Tibial nerve (tissue), 4 donors: Measurements from ENCODE around the gene FAM193A.

Experiments
- CTCF ChIP-seq, 5 experiments: fragments of 200-600 bp in 3 of 5; fragments of 450-650 bp in 2 of 5; sonication (generic) in 3 of 5; IDR thresholded peaks; one replicate each; pipeline ENCODE4 v1.5.1; 2016 to 2019; ENCODE audit warnings: antibody characterized with exemption in 5 of 5, mild to moderate bottlenecking in 3 of 5, moderate library complexity in 2 of 5
- EP300 ChIP-seq, 2 donors: sonication (generic); formaldehyde crosslinking; IDR thresholded peaks; one replicate each; pipeline ENCODE4 v1.6.1; 2017; ENCODE audit warnings: antibody characterized with exemption in 2 of 2, mild to moderate bottlenecking in 1 of 2
- POLR2A ChIP-seq, 2 donors: fragments of 450-650 bp; IDR thresholded peaks; one replicate each; pipeline ENCODE4 v1.6.1; 2017; ENCODE audit warnings: antibody characterized with exemption in 2 of 2, mild to moderate bottlenecking in 2 of 2, moderate library complexity in 2 of 2

- no peak for TF ChIP-seq CTCF (IDR thresholded peaks at IDR 0.05)
- TF ChIP-seq POLR2A (IDR thresholded peaks at IDR 0.05): no peak
- no peak for TF ChIP-seq EP300 (IDR thresholded peaks at IDR 0.05)
Observed at GRCh38 chr4:2503809-2504208, 32.6 kb upstream of the FAM193A start.
